SK-N-SH (cell line): ENCODE measurements around the gene PDIA5. TPM values are rescaled to one million over a fixed set of nuclear protein-coding genes. Genes with fewer than 3 reads are reported as not detected.

ENCODE experiments used
- CTCF ChIA-PET: fragments of 300-600, 350-600 bp; formaldehyde crosslinking; extraction: SDS; loops from one replicate; lab custom pipeline; 2021; lab: Yijun Ruan, JAX
- POLR2A ChIA-PET: fragments of 350-600 bp; sonication (Branson Sonifier 250); formaldehyde crosslinking; extraction: SDS; loops from one replicate; lab custom pipeline; 2020; ENCODE audit warnings: antibody characterized with exemption, inconsistent platforms; lab: Yijun Ruan, JAX
- DNase-seq: peaks from one replicate; pipeline ENCODE4 v3.0.0; 2012
- H2AFZ ChIP-seq: fragments of 200-600 bp; sonication (generic); 2 replicates; pipeline ENCODE4 v1.8.1; 2016; ENCODE audit warnings: antibody characterized with exemption, mild to moderate bottlenecking, low read depth
- H3F3A ChIP-seq: fragments of 200-600 bp; sonication (generic); replicated peaks from 2 replicates; pipeline ENCODE3; 2016; ENCODE audit warnings: antibody characterized with exemption, mild to moderate bottlenecking; ENCODE audit not compliant: insufficient read depth
- H3K27ac ChIP-seq, 2 experiments: fragments of 200-500 bp in 1 of 2; fragments of 200-600 bp in 1 of 2; sonication (Bioruptor generic) in 1 of 2; sonication (generic), shearing (Covaris generic) in 1 of 2; 2 replicates each; pipeline versions ENCODE4 v1.5.1 to v1.6.1; 2014 to 2016; ENCODE audit warnings: low read depth in 2 of 2, inconsistent platforms in 1 of 2, low read length in 1 of 2, mild to moderate bottlenecking in 1 of 2, mixed read lengths in 1 of 2
- H3K27me3 ChIP-seq: fragments of 200-600 bp; sonication (generic), shearing (Covaris generic); 2 replicates; pipeline ENCODE4 v1.6.1; 2016; ENCODE audit warnings: mixed run types; ENCODE audit not compliant: insufficient read depth
- H3K36me3 ChIP-seq, 2 experiments: fragments of 200-500 bp in 1 of 2; fragments of 200-600 bp in 1 of 2; sonication (Bioruptor generic) in 1 of 2; sonication (generic) in 1 of 2; replicated peaks in 1 of 2; 2 replicates each; pipeline versions ENCODE3 to v1.5.1; 2014 to 2016; ENCODE audit warnings: low read length in 1 of 2, mild to moderate bottlenecking in 1 of 2; ENCODE audit not compliant: insufficient read depth in 2 of 2, control insufficient read depth in 1 of 2
- H3K4me1 ChIP-seq, 2 experiments: fragments of 200-500 bp in 1 of 2; fragments of 200-600 bp in 1 of 2; sonication (Bioruptor generic) in 1 of 2; sonication (generic), shearing (Covaris generic) in 1 of 2; 2 replicates each; pipeline versions ENCODE4 v1.5.1 to v1.6.1; 2014 to 2016; ENCODE audit warnings: low read depth in 1 of 2, low read length in 1 of 2, mixed run types in 1 of 2; ENCODE audit not compliant: insufficient read depth in 2 of 2, control insufficient read depth in 1 of 2
- H3K4me2 ChIP-seq: fragments of 200-600 bp; sonication (generic), shearing (Covaris generic); 2 replicates; pipeline ENCODE4 v1.6.1; 2017; ENCODE audit warnings: mixed run types
- H3K4me3 ChIP-seq, 2 experiments: fragments of 200-500 bp in 1 of 2; fragments of 200-600 bp in 1 of 2; sonication (Bioruptor generic) in 1 of 2; sonication (generic), shearing (Covaris generic) in 1 of 2; 2 replicates each; pipeline versions ENCODE4 v1.5.1 to v1.8.1; 2014 to 2016; ENCODE audit warnings: low read depth in 2 of 2, inconsistent platforms in 1 of 2, low read length in 1 of 2, mild to moderate bottlenecking in 1 of 2, mixed read lengths in 1 of 2, moderate library complexity in 1 of 2
- H3K79me2 ChIP-seq: fragments of 200-600 bp; sonication (generic); 2 replicates; pipeline ENCODE4 v1.8.1; 2017; ENCODE audit warnings: mild to moderate bottlenecking; ENCODE audit not compliant: insufficient read depth
- H3K9ac ChIP-seq: fragments of 200-600 bp; sonication (generic); 2 replicates; pipeline ENCODE4 v1.6.1; 2017; ENCODE audit warnings: mixed run types
- H3K9me2 ChIP-seq: fragments of 200-600 bp; sonication (generic); 2 replicates; pipeline ENCODE4 v1.6.1; 2017; ENCODE audit warnings: mixed run types
- H3K9me3 ChIP-seq: fragments of 200-600 bp; sonication (generic); 2 replicates; pipeline ENCODE4 v1.6.1; 2017; ENCODE audit warnings: mixed run types, mild to moderate bottlenecking, moderate library complexity
- H4K20me1 ChIP-seq: fragments of 200-600 bp; sonication (generic); 2 replicates; pipeline ENCODE4 v1.6.1; 2017; ENCODE audit warnings: mild to moderate bottlenecking, mixed run types; ENCODE audit not compliant: insufficient read depth
- EP300 ChIP-seq, 2 experiments: IDR thresholded peaks; 2 replicates each; pipeline versions ENCODE4 v1.4.0 to v1.6.1; 2012; ENCODE audit warnings: borderline replicate concordance in 1 of 2, low read depth in 1 of 2, low read length in 1 of 2
- EZH2phosphoT487 ChIP-seq: fragments of 200-600 bp; sonication (generic); IDR thresholded peaks from 2 replicates; pipeline ENCODE4 v1.6.1; 2017; ENCODE audit warnings: low read depth, mixed run types, mild to moderate bottlenecking, antibody characterized with exemption, moderate library complexity, borderline replicate concordance
- FOSL2 ChIP-seq: IDR thresholded peaks from 2 replicates; pipeline ENCODE4 v1.4.0; 2012; ENCODE audit warnings: low read depth, mild to moderate bottlenecking, moderate library complexity, borderline replicate concordance
- JUND ChIP-seq: IDR thresholded peaks from 2 replicates; pipeline ENCODE4 v1.4.0; 2012
- MEF2A ChIP-seq: IDR thresholded peaks from 2 replicates; pipeline ENCODE4 v1.4.0; 2012; ENCODE audit warnings: low read depth, borderline replicate concordance
- NFIC ChIP-seq: IDR thresholded peaks from 2 replicates; pipeline ENCODE4 v1.4.0; 2012; ENCODE audit warnings: borderline replicate concordance
- NRF1 ChIP-seq: IDR thresholded peaks from 2 replicates; pipeline ENCODE4 v1.6.1; 2012; ENCODE audit warnings: low read depth, mild to moderate bottlenecking, low read length
- RAD21 ChIP-seq: IDR thresholded peaks from 2 replicates; pipeline ENCODE4 v1.6.1; 2012; ENCODE audit warnings: mild to moderate bottlenecking, low read length
- RXRA ChIP-seq: IDR thresholded peaks from 2 replicates; pipeline ENCODE4 v1.4.0; 2012; ENCODE audit warnings: low read depth, mild to moderate bottlenecking, borderline replicate concordance
- TAF1 ChIP-seq: IDR thresholded peaks from 2 replicates; pipeline ENCODE4 v1.6.1; 2012; ENCODE audit warnings: low read depth, mild to moderate bottlenecking, low read length, moderate library complexity, borderline replicate concordance
- TEAD4 ChIP-seq: IDR thresholded peaks from 2 replicates; pipeline ENCODE4 v1.4.0; 2012; ENCODE audit warnings: mild to moderate bottlenecking, borderline replicate concordance; ENCODE audit not compliant: insufficient read depth
- WGBS: methylation state at CpG from one replicate; pipeline ENCODE4 v1.1.6; 2017; ENCODE audit warnings: low lambda C conversion rate; 5-methylcytosine and 5-hydroxymethylcytosine counted together
- polyA plus RNA-seq, 3 experiments: library from polyadenylated mRNA; depleted of rRNA; stranded (reverse); fragments of >200 nt; gene quantifications; 2 replicates each; pipeline ENCODE4 v1.2.3, GENCODE V29; 2012
- TF ChIP-seq, protein P1 (sequence below): IDR thresholded peaks from 2 replicates; pipeline ENCODE4 v1.6.1; 2012; ENCODE audit warnings: mild to moderate bottlenecking, low read depth, low read length, moderate library complexity
- TF ChIP-seq, protein P2 (sequence below): IDR thresholded peaks from 2 replicates; pipeline ENCODE4; 2012
- TF ChIP-seq, protein P3 (sequence below): fragments of 150-350 bp; IDR thresholded peaks from 2 replicates; pipeline ENCODE4 v1.6.1; 2016; ENCODE audit warnings: mild to moderate bottlenecking, low read depth, low read length
- TF ChIP-seq, protein P4 (sequence below): fragments of 150-350 bp; IDR thresholded peaks from 2 replicates; pipeline ENCODE4 v1.6.1; 2017; ENCODE audit warnings: antibody characterized with exemption, low read length, low read depth, borderline replicate concordance

Gene PDIA5
- polyA plus RNA-seq, 1 of the 3 experiments (the other 2 are of a cell fraction): 28.6 TPM

DNA sequence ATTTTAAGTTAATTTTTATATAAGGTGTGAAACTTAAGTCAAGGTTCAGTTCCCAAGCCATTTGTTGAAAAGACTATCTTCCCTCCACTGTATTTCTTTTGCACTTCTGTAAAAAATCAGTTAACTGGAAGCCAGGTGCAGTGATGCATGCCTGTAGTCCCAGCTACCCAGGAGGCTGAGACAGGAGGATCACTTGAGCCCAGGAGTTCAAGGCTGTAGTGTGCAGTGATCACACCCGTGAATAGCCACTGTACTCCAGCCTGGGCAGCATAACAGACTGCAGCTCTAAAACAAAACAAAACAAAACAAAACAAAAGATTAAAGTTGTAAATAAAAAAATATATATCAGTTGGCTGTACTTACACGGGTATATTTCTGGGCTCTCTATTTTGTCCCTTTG lies 101.8 kb downstream of the PDIA5 start (continued):
- TF ChIP-seq TEAD4 (no peak), EP300 (IDR thresholded peaks at IDR 0.05; ENCODE audit: borderline replicate concordance in 1 of 2, low read depth in 1 of 2, low read length in 1 of 2) (no peak), NFIC (no peak), TAF1 (no peak)
- TF ChIP-seq, protein P1, sequence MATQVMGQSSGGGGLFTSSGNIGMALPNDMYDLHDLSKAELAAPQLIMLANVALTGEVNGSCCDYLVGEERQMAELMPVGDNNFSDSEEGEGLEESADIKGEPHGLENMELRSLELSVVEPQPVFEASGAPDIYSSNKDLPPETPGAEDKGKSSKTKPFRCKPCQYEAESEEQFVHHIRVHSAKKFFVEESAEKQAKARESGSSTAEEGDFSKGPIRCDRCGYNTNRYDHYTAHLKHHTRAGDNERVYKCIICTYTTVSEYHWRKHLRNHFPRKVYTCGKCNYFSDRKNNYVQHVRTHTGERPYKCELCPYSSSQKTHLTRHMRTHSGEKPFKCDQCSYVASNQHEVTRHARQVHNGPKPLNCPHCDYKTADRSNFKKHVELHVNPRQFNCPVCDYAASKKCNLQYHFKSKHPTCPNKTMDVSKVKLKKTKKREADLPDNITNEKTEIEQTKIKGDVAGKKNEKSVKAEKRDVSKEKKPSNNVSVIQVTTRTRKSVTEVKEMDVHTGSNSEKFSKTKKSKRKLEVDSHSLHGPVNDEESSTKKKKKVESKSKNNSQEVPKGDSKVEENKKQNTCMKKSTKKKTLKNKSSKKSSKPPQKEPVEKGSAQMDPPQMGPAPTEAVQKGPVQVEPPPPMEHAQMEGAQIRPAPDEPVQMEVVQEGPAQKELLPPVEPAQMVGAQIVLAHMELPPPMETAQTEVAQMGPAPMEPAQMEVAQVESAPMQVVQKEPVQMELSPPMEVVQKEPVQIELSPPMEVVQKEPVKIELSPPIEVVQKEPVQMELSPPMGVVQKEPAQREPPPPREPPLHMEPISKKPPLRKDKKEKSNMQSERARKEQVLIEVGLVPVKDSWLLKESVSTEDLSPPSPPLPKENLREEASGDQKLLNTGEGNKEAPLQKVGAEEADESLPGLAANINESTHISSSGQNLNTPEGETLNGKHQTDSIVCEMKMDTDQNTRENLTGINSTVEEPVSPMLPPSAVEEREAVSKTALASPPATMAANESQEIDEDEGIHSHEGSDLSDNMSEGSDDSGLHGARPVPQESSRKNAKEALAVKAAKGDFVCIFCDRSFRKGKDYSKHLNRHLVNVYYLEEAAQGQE: no peak

DNA sequence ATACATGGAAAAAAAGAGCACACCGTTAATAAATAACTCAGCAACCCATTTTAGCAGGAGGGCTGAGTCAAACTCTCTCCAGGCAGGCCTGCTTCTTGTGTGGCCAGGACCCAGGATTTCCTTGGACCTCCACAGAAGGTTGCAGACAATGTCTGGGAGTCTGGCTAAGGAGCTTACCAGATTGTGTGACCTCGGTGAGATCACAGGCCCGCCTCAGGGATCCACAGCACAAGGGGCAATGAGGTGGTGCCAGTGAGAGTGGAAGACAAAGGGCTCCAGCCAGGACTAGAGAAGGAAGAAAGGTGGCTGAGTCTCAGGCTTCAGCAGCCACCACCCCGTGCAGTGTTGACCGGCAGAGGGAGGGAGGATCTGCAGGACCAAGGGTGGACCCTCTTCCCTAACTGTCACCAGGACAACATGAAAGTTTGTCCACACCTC lies 102.7 kb downstream of the PDIA5 start:
- Histone ChIP-seq H3K9ac (no peak overlapping the region), H3K4me3 (no peak overlapping the region), H3K9me3 (no peaks in the 10 kb centered on the region), H2AFZ (no peak overlapping the region), H3K4me2 (no peak overlapping the region), H3K27me3 (no peaks in the 10 kb centered on the region), H3K36me3 (peaks cover 5 to 42% of the 10 kb centered on the region in 2 experiments), H3F3A (peaks cover 7% of the 10 kb centered on the region), H3K4me1 (no peaks in the 10 kb centered on the region), H3K79me2 (no peaks in the 10 kb centered on the region), H3K27ac (no peak overlapping the region), H4K20me1 (no peaks in the 10 kb centered on the region), H3K9me2 (no peaks in the 10 kb centered on the region)
- POLR2A ChIA-PET: no interaction called here
- TF ChIP-seq, protein P2, sequence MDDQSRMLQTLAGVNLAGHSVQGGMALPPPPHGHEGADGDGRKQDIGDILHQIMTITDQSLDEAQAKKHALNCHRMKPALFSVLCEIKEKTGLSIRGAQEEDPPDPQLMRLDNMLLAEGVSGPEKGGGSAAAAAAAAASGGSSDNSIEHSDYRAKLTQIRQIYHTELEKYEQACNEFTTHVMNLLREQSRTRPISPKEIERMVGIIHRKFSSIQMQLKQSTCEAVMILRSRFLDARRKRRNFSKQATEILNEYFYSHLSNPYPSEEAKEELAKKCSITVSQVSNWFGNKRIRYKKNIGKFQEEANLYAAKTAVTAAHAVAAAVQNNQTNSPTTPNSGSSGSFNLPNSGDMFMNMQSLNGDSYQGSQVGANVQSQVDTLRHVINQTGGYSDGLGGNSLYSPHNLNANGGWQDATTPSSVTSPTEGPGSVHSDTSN: no peak
- TF ChIP-seq RAD21 (no peak), JUND (no peak), EZH2phosphoT487 (no peak), RXRA (no peak), FOSL2 (no peak), MEF2A (no peak), NRF1 (no peak)
- TF ChIP-seq, protein P3, sequence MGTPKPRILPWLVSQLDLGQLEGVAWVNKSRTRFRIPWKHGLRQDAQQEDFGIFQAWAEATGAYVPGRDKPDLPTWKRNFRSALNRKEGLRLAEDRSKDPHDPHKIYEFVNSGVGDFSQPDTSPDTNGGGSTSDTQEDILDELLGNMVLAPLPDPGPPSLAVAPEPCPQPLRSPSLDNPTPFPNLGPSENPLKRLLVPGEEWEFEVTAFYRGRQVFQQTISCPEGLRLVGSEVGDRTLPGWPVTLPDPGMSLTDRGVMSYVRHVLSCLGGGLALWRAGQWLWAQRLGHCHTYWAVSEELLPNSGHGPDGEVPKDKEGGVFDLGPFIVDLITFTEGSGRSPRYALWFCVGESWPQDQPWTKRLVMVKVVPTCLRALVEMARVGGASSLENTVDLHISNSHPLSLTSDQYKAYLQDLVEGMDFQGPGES: no peak
- TF ChIP-seq, protein P4, sequence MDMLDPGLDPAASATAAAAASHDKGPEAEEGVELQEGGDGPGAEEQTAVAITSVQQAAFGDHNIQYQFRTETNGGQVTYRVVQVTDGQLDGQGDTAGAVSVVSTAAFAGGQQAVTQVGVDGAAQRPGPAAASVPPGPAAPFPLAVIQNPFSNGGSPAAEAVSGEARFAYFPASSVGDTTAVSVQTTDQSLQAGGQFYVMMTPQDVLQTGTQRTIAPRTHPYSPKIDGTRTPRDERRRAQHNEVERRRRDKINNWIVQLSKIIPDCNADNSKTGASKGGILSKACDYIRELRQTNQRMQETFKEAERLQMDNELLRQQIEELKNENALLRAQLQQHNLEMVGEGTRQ: no peak
- TF ChIP-seq, protein P1: no peak
- 73% methylated on average over 5 of the region's 5 CpGs for WGBS
- no peak for DNase-seq
- CTCF ChIA-PET: no interaction called here
